GM18517 (cell line): ENCODE measurements around the gene MACROD2.

ENCODE experiments used
- ATAC-seq: cut with Tn5 transposase; IDR thresholded peaks from one replicate; pipeline ENCODE4 v1.9.1; 2021; ENCODE audit warnings: mild to moderate bottlenecking, moderate library complexity; ENCODE audit not compliant: unreplicated experiment

Gene MACROD2

DNA sequence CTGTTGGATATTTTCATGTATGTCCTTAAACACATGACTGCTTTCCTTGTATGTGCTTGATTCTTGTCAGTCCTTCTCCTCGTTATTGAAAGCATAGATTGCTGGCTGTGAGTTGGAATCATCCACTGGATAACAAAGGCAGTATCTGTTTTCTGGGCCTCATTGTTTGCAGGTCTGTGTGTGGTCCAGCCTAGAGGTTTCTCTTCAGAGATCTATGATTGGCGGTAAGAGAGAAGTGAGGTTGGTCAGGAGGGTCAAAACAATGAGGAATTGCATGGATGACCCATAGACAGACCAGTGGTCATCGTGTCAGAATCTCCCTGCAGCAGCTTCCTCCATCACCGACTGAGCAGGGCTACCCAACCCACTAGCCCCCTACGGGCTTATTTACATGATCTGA, 1663.0 kb downstream of the MACROD2 start:
- no peak for ATAC-seq

DNA sequence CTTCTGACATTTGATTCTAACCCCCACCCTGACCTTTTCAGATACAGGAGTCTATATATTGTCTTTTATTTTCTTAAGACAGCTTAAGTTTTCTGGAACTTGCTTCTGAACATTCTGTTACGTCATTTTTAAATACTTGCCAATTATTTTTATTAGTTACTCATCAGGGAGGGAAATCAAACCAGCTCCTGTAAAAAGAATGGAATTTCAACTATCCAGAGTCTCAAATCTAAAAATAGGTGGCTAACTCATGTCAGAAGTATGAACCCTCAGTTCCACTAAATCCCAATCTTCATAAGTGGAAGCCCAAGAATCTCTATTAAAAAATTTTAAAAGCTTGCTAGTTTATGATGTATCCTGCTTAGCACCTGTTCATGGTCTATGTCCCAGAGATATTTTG, 1677.9 kb downstream of the MACROD2 start:
- ATAC-seq, result no peak

DNA sequence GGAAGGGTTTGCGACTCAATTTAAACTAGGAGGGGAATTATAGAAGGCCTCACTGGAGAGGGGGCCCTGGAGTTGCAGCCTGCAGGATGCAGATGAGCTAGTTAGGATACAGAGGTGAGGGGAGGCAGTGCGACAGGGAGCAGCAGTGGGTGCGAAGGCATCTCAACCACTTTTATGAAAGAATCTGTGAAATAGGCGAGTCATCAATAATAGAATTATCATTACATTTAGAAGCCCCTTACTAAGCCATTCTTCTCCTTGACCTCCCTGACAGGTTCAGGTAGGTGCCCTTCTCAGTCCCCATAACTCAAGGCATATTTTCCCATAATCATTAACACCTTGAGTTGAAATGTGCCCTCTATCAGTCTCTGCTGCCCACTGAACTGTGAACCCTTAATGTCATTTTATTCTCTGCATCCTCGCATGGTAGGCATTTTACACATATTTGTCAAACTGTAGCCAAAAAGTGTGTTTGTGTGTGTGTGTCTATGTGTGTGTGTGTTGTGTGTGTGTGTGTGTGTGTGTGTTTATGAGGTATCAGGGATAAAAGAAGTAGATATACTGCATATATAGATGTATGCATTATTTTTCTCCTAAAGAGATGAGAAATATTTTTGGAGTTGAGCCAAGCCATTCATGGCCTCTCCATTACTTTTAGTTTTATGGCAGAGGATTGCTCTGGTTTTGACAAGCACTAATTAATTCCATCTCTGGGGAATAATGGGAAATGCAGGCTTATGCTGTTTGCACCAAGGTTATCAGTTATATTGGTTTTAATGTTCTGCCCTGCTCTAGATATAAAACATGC, 1679.1 kb downstream of the MACROD2 start:
- ATAC-seq, result no peak

DNA sequence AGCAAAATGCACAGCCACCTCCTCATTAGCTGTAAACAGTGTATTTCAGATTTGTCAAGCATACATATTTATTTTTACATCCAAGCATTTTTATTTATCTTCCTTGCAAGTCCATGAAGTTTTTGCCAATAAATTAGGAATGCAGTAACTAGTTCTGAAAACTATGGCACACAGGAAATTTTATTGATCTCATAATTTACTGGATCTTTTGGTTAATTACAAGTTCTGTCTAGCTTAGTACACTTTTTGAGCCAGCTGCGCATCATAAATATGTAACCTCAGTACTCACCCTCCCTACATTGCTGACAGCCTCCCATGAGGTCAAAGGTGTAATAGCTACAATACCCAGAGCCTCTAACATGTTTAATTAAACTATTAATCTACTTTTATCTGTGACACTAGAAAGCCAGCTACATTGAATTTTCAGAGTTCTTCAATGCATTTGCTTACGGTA, 1679.8 kb downstream of the MACROD2 start:
- ATAC-seq, result no peak

DNA sequence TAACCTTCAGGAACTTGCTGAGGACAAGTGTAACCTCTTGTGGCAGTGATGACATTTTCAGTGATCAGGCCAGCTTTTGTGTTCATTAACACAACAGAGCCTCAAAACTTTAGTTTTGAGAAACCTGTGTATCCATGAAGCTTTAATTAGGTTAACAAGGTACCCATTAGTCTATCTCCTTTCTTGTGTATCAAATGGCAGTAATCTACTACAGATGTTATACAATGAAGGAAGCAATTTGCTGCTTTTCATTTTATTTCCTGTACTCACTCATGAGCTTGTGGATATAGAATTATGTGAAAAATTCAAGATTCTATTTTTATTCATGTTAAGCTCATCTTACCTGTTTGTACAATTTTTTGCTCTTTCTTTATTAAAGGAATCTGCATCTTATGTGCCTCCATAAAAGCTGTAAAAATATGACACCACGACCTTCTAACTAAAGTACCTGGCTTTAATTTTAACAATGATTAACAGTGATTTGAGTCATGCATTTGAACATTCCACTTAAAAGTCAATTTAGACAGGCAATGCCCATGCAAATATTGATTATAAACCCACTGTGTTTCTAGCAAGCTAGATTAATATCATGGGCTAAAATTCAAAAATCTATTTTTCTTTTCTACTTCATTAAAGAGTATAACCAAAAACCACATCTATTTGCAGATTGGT, 1680.6 kb downstream of the MACROD2 start:
- ATAC-seq, result no peak

DNA sequence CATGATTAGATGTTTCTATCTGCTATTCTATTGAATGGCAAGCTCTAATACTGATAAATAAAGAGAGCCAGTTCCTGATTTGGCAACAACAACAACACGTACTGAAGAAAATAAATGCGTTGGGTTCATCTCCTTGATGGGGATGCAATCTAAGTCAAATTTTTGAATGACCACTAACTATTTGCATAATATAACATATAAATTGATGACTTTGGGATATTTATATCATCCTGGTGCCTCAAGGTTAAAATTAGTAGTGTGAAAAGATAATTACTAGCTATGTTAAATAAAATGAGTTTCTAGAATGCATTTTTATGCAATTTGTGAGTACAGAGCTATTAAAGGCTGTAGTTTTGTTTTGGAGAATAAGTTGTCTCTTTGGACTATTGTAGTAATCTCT, 1681.5 kb downstream of the MACROD2 start:
- ATAC-seq, result no peak

DNA sequence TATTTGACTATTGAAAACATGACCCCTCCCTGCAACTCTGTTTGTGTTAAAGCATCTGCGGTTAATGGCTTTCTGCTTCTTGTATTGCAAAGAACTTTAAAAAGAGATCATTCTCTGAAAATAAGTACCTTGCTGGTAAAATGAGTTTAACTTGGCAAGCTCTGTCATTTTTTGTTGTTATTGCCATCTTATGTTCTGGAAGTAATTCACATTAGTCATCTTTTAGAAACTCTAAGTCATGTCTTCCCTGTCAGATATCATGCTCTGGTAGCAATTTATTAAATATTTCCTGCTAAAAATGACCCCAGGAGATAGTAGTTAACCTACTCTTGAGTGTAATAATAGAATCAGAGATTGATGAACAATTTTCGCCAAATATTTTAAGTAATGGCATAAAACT, 1687.4 kb downstream of the MACROD2 start:
- ATAC-seq, result no peak

DNA sequence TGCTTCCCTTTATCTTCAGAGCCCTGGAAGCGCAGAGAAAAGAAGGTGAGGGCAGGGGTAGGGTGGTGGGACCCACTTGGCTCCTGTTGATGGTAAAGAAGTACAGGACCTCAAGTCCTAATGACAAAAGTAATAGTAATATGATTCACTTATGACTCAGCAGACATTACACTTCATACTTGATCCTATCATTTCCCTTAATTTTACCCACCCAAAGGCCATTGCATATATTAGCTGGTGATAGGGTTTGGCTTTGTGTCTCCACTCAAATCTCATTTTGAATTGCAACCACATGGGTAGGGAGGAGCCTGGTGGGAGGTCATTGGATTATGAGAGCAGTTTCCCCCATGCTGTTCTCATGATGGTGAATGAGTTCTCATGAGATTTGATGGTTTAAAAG, 1697.3 kb downstream of the MACROD2 start:
- no peak for ATAC-seq

DNA sequence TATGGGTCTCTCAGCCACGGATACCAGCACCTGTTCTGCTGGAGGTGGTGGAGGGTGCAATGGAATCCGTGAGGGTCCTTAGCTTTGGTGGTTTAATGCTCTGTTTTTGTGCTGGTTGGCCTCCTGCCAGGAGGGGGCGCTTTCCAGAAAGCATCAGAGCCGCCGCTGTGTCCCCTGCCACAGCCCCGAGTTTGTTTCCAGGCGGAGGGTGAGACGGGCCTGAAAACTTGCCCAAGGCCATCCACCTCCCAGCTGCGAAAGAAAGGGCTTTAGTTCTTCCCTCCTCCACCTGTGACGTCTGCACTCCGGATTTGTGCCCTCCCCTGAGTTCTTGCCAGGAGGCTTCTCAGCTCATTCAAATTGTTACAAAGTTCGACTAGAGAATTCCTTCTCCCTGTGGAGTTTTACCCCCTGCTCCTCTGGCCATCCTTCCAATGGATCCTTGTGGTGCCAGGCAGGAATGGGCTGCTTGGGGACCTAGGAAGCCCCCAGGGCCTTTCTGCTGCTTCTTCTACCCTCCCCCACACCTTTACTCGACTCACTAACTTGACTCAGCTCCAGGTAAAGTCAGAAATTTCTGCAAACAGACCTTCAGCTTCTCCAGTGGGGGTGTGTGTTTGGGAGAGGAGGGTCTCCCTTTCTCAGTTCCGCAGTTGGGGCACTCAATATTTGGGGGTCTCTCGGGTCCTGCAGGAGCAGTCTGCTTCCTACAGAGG, 1704.3 kb downstream of the MACROD2 start:
- no peak for ATAC-seq

DNA sequence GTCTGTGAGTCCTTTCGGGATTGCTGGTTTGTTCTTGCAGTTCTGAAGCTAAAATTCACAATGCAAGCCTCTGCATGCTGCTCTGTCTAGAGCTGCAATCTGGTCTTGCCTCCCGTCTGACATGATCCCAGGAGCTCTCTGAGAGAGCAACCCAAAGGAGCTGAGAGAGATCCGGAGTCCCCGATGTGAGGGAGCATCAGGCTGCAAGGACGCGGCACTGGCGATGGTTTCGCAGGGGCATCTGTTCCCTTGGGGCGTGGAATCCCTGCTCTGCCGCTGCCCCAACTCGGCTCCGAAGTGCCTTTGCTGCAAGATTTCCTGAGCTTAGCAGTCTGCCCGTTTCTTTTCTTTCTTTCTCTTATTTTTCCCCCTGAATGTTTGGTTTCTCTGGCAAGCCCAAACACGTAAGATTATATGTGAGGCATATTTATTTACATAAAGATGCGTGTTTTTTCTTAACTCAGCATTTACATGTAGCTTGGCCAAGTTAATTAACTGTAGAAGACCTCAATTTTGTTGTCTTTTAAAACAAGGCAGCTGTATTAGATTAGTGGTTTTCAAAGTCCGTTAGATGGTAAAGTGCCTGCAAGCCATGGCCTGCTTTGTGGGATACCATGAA, 1704.9 kb downstream of the MACROD2 start:
- no peak for ATAC-seq

DNA sequence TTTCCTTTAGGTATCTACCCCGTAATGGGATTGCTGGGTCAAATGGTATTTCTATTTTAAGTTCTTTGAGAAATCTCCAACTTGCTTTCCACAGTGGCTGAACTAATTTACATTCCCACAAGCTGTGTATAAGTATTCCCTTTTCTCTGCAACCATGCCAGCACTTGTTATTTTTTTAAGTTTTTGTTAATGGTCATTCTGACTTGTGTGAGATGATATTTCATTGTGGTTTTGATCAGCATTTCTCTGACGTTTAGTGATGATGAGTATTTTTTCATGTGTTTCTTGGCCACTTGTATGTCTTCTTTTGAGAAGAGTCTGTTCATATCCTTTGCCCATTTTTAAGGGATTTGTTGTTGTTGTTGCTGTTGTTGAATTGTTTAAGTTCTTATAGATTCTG, 1706.8 kb downstream of the MACROD2 start:
- no peak for ATAC-seq

DNA sequence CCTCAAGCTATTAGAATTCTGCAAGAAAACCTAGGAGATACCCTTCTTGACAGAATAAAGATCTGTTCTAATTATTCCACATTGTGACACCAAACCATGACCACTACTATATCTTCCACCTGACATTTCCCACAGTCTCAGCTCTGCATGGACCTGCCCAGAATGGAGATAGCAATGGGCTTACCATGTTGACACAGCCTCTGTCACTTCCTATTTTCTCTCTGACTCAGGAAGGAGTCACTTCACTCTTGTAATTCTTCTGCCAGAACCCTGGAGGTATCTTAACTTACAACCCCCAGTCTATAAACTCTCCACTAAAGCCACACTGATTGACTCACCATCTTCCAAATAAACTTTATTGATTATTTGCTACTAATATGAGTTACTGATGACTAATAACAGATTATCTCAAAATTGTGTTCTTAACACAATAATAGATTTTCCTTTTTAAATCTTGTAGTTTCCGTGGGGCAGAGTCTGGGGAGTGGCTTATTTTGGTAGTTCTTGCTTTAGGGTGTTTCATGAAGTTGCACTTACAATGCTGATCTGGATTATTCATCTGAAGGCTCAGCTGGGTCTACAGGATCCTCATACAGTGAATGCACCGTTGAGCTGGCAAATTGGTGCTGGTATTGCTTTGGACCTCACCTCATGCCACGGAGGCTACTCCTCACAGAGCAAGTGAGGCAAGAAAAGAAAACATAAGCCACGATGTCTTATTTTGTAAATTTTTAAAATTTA, 1708.0 kb downstream of the MACROD2 start:
- no peak for ATAC-seq

DNA sequence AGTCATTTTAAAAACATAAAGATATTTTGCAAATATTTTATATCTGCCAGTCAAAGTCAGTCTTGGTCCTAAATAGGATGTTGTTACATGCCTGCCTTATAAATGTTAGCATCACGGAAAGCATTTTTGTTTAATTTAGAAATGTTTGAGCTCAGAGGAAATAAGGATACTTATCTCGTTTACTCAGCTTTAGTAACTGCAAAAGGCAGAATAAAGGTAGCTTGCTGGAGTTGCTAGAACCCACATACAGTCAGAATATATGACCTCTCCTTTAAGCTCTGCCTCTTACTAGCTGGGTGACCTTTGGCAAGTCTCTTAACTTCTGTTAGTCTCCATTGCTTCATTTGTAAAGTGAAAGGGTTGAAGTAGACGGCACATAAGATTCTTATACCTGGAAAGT, 1710.7 kb downstream of the MACROD2 start:
- no peak for ATAC-seq

DNA sequence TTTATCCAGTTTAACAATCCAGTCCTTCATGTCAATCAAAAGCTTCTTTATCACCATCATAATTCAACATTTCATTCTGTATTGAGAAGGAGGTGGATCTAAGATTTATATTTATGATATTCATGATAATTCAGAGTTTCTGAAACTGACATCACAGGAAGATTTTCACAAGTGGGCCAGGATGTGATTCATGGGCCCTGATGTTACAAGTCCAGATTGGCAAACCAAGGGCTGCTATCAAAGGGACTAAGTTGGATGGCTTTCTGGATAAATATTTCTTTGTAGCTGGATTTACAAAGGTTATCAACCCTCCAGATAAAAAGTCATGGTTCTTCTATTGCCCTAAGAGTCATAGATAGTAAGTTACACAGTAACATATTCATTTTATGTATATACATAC, 1711.4 kb downstream of the MACROD2 start:
- no peak for ATAC-seq

DNA sequence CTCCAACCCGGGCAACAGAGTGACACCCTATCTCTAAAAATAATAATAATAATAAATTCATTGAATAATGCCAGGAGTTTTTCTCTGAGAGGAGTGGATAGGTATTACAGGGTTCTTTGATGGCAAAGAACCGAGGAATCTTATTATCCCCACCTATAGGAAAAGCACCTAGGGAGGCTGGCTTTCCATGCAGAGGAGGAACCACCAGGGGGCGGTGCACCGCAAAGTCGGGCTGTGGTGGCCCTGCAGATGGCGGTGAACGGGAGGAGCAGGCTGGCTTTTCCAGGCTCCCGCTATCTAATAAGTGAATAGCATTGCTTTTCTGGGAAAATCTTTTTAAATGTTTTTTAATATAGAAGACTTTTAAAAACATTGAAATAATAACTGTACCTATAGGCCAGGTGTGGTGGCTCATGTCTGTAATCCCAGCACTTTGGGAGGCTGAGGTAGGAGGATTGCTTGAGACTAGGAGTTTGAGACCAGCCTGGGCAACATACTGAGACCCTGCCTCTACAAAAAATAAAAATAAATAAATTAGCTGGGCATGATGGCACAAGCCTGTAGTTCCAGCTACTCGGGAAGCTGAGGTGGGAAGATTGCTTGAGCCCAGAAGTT, 1713.8 kb downstream of the MACROD2 start:
- ATAC-seq, result no peak

DNA sequence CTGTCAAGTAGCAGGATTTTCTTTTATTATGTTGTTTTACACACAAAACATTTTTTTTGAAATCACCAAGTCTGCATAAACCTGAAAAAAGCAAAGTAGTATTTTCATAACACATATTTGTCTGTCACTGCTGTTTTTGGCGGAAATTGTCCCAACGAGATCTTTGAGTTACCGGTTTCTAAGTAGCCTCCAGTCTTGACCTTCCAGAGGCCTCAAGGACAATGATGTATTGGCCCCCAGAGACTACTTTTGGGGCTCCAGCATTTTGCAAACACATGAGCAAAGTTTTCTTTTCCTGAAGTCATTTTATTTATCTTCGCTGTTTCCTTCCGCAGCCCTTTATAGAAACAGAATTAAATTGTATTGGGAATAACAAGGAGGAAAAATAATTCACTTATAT, 1715.3 kb downstream of the MACROD2 start:
- ATAC-seq, result no peak

DNA sequence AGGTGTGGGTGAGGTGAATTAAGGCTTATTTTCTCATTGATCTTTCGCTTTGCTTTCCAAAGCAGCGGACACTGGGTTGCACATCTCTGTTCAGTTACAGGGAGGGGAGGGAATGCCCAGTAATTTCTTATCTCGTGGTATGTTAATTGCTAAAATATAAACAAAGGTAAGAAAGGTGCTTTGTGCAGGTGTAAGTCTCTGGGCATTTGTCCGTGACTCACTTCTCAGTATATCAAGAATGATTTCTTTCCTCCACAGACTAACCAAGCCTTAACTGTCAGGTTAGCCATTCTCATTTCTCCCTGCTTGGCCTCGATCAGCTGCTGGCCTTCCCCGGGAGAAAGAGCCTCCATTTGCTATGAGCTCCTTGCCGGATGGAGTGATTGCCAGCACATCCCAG, 1715.9 kb downstream of the MACROD2 start:
- ATAC-seq, result no peak

DNA sequence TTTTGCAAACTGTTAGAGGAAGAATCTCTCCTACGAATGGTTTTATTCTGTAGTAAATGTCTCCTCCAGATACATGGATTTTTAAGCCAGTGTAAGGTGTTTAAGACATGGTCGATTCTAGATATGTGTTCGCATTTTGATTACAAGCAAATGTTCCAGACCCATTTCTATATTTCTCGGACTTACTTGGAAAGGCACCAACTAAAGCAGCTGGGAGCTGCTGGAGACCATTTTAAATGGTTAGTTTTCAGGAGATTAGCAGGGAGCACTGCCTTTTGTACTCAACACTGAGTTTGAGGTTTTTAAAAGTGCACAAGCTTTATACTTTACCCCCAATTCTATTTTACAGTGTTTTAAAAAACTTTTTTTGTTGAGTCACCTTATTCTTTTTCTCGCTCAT, 1720.9 kb downstream of the MACROD2 start:
- no peak for ATAC-seq

DNA sequence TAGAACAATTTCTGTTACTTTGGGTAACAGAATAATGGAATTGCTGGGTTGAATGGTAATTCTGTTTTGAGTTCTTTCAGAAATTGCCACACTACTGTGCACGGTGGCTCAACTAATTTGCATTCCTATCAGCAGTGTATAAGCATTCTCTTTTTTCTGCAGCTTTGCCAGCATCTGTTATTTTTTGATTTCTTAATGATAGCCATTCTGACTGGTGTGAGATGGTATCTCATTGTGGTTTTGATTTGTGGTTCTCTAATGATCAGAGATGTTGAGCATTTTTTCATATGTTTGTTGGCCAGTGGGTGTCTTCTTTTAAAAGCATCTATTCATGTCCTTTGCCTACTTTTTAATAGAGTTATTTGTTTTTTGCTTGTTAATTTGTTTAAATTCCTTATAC, 1731.1 kb downstream of the MACROD2 start:
- ATAC-seq, result no peak

DNA sequence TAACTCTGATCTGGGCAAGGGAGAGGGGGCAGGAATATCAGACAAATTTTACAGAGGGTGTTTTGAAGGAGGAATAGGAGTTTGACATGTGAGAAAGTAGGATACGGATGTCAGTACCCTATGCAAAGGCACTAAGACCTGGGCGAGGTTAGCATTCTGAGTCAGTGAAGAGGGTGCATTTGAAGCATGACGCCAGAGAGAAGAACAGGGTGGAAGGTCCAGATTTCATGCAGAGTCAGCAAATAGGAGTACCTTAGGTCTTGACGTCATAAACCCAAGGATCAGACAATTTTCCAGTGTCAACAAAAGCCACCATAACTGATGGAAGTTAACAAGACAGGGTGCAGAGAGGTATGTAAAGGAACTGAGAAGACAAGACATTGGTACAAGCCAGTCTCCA, 1738.7 kb downstream of the MACROD2 start:
- no peak for ATAC-seq
